Smooth muscle cell (in vitro differentiated cells): ENCODE data around the gene ATP8A2. TPM values are rescaled to one million over a fixed set of nuclear protein-coding genes. Genes with fewer than 3 reads are reported as not detected.

Experiments used
- DNase-seq: peaks from one replicate; lab custom pipeline; 2025; ENCODE audit not compliant: unreplicated experiment; lab: John Stamatoyannopoulos, UW
- H2AFZ ChIP-seq: fragments of 200-600 bp; sonication (generic); 2 replicates; pipeline ENCODE4 v1.6.0; 2016; ENCODE audit warnings: antibody characterized with exemption, low read depth, mild to moderate bottlenecking
- H3F3A ChIP-seq: fragments of 200-600 bp; sonication (generic); 2 replicates; pipeline ENCODE4 v1.6.0; 2017; ENCODE audit warnings: antibody characterized with exemption, low read depth
- H3K27ac ChIP-seq: fragments of 200-600 bp; sonication (generic); 2 replicates; pipeline ENCODE4 v1.5.1; 2016; ENCODE audit warnings: low read depth, mild to moderate bottlenecking
- H3K27me3 ChIP-seq: fragments of 200-600 bp; sonication (generic); 2 replicates; pipeline ENCODE4 v1.6.1; 2016; ENCODE audit warnings: low read depth, mild to moderate bottlenecking
- H3K36me3 ChIP-seq: fragments of 200-600 bp; sonication (generic); 2 replicates; pipeline ENCODE4 v1.5.1; 2016; ENCODE audit warnings: low read depth
- H3K4me1 ChIP-seq: fragments of 200-600 bp; sonication (generic); 2 replicates; pipeline ENCODE4 v1.5.1; 2016; ENCODE audit warnings: low read depth
- H3K4me2 ChIP-seq: fragments of 200-600 bp; sonication (generic); 2 replicates; pipeline ENCODE4 v1.6.0; 2016; ENCODE audit warnings: mild to moderate bottlenecking
- H3K4me3 ChIP-seq: fragments of 200-600 bp; sonication (generic); 2 replicates; pipeline ENCODE4 v1.5.1; 2016; ENCODE audit warnings: mild to moderate bottlenecking
- H3K79me2 ChIP-seq: fragments of 200-600 bp; sonication (generic); 2 replicates; pipeline ENCODE4 v1.6.0; 2016; ENCODE audit warnings: low read depth, mild to moderate bottlenecking
- H3K9ac ChIP-seq: fragments of 200-600 bp; sonication (generic); 2 replicates; pipeline ENCODE4 v1.6.0; 2016; ENCODE audit warnings: low read depth
- H3K9me3 ChIP-seq: fragments of 200-600 bp; sonication (generic); replicated peaks from 2 replicates; pipeline ENCODE4 v1.5.1; 2016; ENCODE audit warnings: low read depth
- H4K20me1 ChIP-seq: fragments of 200-600 bp; sonication (generic); 2 replicates; pipeline ENCODE4 v1.6.0; 2016; ENCODE audit warnings: low read depth
- CTCF ChIP-seq: fragments of 200-600 bp; sonication (generic); IDR thresholded peaks from 2 replicates; pipeline ENCODE4 v1.5.1; 2017; ENCODE audit warnings: borderline replicate concordance, mild to moderate bottlenecking, antibody characterized with exemption; ENCODE audit not compliant: insufficient read depth, poor library complexity, severe bottlenecking
- WGBS: methylation state at CpG from one replicate; pipeline ENCODE4 v1.1.7; 2016; ENCODE audit warnings: low lambda C conversion rate; 5-methylcytosine and 5-hydroxymethylcytosine counted together
- polyA plus RNA-seq: library from polyadenylated mRNA; unstranded; fragments of >200 nt; fragmentation: Nextera tagmentation; extraction: Ambion mirVana; gene quantifications from 2 replicates; pipeline ENCODE4 v1.2.1, GENCODE V29; 2016
- total RNA-seq: library from RNA; depleted of rRNA; stranded (reverse); fragments of >200 nt; gene quantifications from 2 replicates; pipeline ENCODE4 v1.2.3, GENCODE V29; 2014

ATP8A2 gene
- total and polyA plus RNA-seq, 2 experiments from 2014 or later = under 0.01 to 0.06 TPM

GRCh38 chr13:25762281-25762680 lies 390.5 kb downstream of the ATP8A2 start:
- H3K9ac ChIP-seq = no peak overlapping the region
- no peak overlapping the region for H3K4me2 ChIP-seq
- no peaks in the 10 kb centered on the region for H3F3A ChIP-seq
- H3K36me3 ChIP-seq = no peaks in the 10 kb centered on the region
- H3K27me3 ChIP-seq = peaks cover 30% of the 10 kb centered on the region
- no peak overlapping the region for H2AFZ ChIP-seq
- no peaks in the 10 kb centered on the region for H3K79me2 ChIP-seq
- H3K4me1 ChIP-seq = no peaks in the 10 kb centered on the region
- H3K27ac ChIP-seq = no peak overlapping the region
- H4K20me1 ChIP-seq = no peaks in the 10 kb centered on the region
- H3K9me3 ChIP-seq = no peaks in the 10 kb centered on the region
- TF ChIP-seq CTCF = no peak
- WGBS = 84% methylated on average over 2 of the region's 2 CpGs
- no peak for DNase-seq
- H3K4me3 ChIP-seq = no peak overlapping the region

DNA sequence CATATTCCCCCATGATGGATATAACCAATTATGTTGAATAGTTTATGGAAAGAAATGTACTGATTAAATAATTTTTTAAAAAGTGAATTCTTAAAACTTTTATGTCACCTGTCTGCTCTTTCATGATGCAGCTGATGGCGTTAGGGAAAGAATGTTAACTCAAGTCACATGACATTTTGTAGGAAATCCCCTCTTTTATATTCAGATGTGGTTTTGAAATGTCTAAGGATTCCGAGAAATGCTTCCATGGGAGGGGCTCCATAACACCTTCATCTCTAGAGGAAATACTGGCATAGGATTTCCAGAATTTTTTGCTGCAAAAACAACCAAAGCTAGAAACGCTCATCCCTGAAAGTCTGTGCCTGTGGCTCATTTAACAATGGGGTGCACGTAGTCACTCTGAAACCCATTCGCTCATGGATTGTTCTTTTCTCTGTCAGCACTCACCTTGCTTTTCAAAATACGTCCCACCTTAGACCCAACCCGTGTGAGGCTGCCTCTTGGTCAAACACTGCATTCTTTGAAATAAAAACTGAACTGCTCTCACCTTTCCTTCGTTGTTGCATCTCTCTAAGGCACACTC lies 391.1 kb downstream of the ATP8A2 start:
- TF ChIP-seq CTCF = no peak
- H3K36me3 ChIP-seq = no peaks in the 10 kb centered on the region
- peaks cover 26% of the 10 kb centered on the region for H3K27me3 ChIP-seq
- no peaks in the 10 kb centered on the region for H3K9me3 ChIP-seq
- H3K4me1 ChIP-seq = no peaks in the 10 kb centered on the region
- WGBS = 72% methylated on average over 8 of the region's 8 CpGs
- H3K4me2 ChIP-seq = no peak overlapping the region
- DNase-seq = no peak
- H2AFZ ChIP-seq = no peak overlapping the region
- H3F3A ChIP-seq = no peaks in the 10 kb centered on the region
- no peak overlapping the region for H3K4me3 ChIP-seq
- H3K9ac ChIP-seq = no peak overlapping the region
- no peak overlapping the region for H3K27ac ChIP-seq
- H3K79me2 ChIP-seq = no peaks in the 10 kb centered on the region
- no peaks in the 10 kb centered on the region for H4K20me1 ChIP-seq

DNA sequence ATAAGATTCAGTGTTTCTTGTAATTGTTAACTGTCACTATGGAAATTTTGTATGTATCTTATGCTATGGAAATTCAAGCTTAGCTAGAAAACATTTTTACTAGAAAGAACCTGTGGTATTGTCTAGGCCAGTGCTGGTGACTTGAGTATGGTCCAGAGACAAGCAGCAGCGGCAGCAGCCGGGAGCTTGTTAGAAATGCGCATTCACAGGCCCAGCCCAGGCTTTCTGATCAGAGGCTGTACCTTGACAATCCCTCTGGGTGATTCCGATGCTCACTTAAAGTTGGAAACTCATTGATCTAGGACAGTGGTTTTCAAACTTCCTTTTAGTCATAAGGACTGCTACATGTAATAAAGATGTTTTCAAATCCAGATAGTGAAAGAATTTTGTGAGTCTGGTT lies 392.6 kb downstream of the ATP8A2 start:
- WGBS = 57% methylated on average over 4 of the region's 4 CpGs
- Histone ChIP-seq H3K4me3 (no peak overlapping the region), H3K27ac (no peak overlapping the region), H3K36me3 (no peaks in the 10 kb centered on the region), H3K79me2 (no peaks in the 10 kb centered on the region), H3K4me1 (no peaks in the 10 kb centered on the region), H3F3A (no peaks in the 10 kb centered on the region), H3K4me2 (no peak overlapping the region), H3K9ac (no peak overlapping the region), H3K9me3 (no peaks in the 10 kb centered on the region), H4K20me1 (no peaks in the 10 kb centered on the region), H2AFZ (no peak overlapping the region), H3K27me3 (peaks cover 14% of the 10 kb centered on the region)
- no peak for TF ChIP-seq CTCF
- no peak for DNase-seq

- no peaks in the 10 kb centered on the region for H3F3A ChIP-seq
- H3K4me2 ChIP-seq = no peak overlapping the region
- no peak for DNase-seq
- H3K79me2 ChIP-seq = no peaks in the 10 kb centered on the region
- H3K36me3 ChIP-seq = no peaks in the 10 kb centered on the region
- H3K4me3 ChIP-seq = no peak overlapping the region
- no peaks in the 10 kb centered on the region for H3K4me1 ChIP-seq
- H4K20me1 ChIP-seq = no peaks in the 10 kb centered on the region
- no peaks in the 10 kb centered on the region for H3K9me3 ChIP-seq
- H2AFZ ChIP-seq = no peak overlapping the region
- WGBS = 100% methylated on average over 2 of the region's 2 CpGs
- no peak overlapping the region for H3K9ac ChIP-seq
- H3K27me3 ChIP-seq = peaks cover 5% of the 10 kb centered on the region
- no peak for TF ChIP-seq CTCF
- H3K27ac ChIP-seq = no peak overlapping the region
These were observed 393.5 kb downstream of the ATP8A2 start for GRCh38 chr13:25765266-25765665.
